IPS-20b (cell line): ENCODE results near the gene NOL9.
A peak's percentile ranks its signal among the peaks of the same experiment; 100 is the strongest.

Experiments used
- H3K27ac ChIP-seq: one replicate; pipeline ENCODE4 v1.5.1; 2013; ENCODE audit warnings: low read length
- H3K27me3 ChIP-seq: 2 replicates; pipeline ENCODE4 v1.6.1; 2013; ENCODE audit warnings: mild to moderate bottlenecking, low read length, inconsistent platforms; ENCODE audit not compliant: insufficient read depth
- H3K36me3 ChIP-seq: 2 replicates; pipeline ENCODE4 v1.6.1; 2013; ENCODE audit warnings: low read depth, mild to moderate bottlenecking, inconsistent platforms, low read length, moderate library complexity; ENCODE audit not compliant: insufficient read depth
- H3K4me1 ChIP-seq: 2 replicates; pipeline ENCODE4 v1.6.1; 2013; ENCODE audit warnings: mild to moderate bottlenecking, control low read depth, inconsistent platforms, low read length, moderate library complexity; ENCODE audit not compliant: insufficient read depth
- H3K4me3 ChIP-seq: 2 replicates; pipeline ENCODE4 v1.5.1; 2013; ENCODE audit warnings: mild to moderate bottlenecking, low read length, inconsistent platforms
- H3K9ac ChIP-seq: 2 replicates; pipeline ENCODE4 v1.6.1; 2013; ENCODE audit warnings: low read depth, mild to moderate bottlenecking, inconsistent platforms, low read length, moderate library complexity
- H3K9me3 ChIP-seq: 2 replicates; pipeline ENCODE4 v1.6.1; 2013; ENCODE audit warnings: mild to moderate bottlenecking, low read depth, low read length, inconsistent platforms; ENCODE audit not compliant: insufficient read depth

Gene NOL9

GRCh38 chr1:6488602-6489382, 65.5 kb downstream of the NOL9 start:
- Histone ChIP-seq H3K27me3 (peaks cover 20% of the 10 kb centered on the region), H3K9me3 (no peaks in the 10 kb centered on the region), H3K36me3 (no peaks in the 10 kb centered on the region), H3K27ac (no peak overlapping the region), H3K9ac (no peak overlapping the region), H3K4me3 (no peak overlapping the region), H3K4me1 (peaks cover 16% of the 10 kb centered on the region; the same call in 1 of the 2 replicates)

GRCh38 chr1:6487804-6488484, 66.4 kb downstream of the NOL9 start:
- Histone ChIP-seq H3K9ac (no peak overlapping the region), H3K4me1 (peaks cover 16% of the 10 kb centered on the region; the same call in 1 of the 2 replicates), H3K27me3 (peaks cover 20% of the 10 kb centered on the region), H3K9me3 (no peaks in the 10 kb centered on the region), H3K4me3 (no peak overlapping the region), H3K27ac (no peak overlapping the region), H3K36me3 (no peaks in the 10 kb centered on the region)

- Histone ChIP-seq H3K27ac (no peak overlapping the region), H3K36me3 (no peaks in the 10 kb centered on the region), H3K9ac (no peak overlapping the region; the same call in 1 of the 2 replicates), H3K27me3 (peaks cover 20% of the 10 kb centered on the region), H3K4me1 (peaks cover 13% of the 10 kb centered on the region; the same call in 1 of the 2 replicates), H3K9me3 (no peaks in the 10 kb centered on the region), H3K4me3 (peak overlapping the region; percentile 68)
Observed at GRCh38 chr1:6486433-6487011, 67.8 kb downstream of the NOL9 start.

GRCh38 chr1:6485168-6486101, 68.9 kb downstream of the NOL9 start:
- no peaks in the 10 kb centered on the region for H3K9me3 ChIP-seq
- peaks cover 20% of the 10 kb centered on the region for H3K27me3 ChIP-seq
- no peaks in the 10 kb centered on the region for H3K36me3 ChIP-seq
- no peak overlapping the region for H3K27ac ChIP-seq
- H3K9ac ChIP-seq, result peak overlapping the region; percentile 73; the same call in 1 of the 2 replicates
- peak overlapping the region; percentile 68 for H3K4me3 ChIP-seq
- peaks cover 6% of the 10 kb centered on the region; the same call in 1 of the 2 replicates for H3K4me1 ChIP-seq

GRCh38 chr1:6484826-6485167, 69.5 kb downstream of the NOL9 start:
- peaks cover 6% of the 10 kb centered on the region; the same call in 1 of the 2 replicates for H3K4me1 ChIP-seq
- H3K36me3 ChIP-seq, result no peaks in the 10 kb centered on the region
- peak overlapping the region; percentile 68 for H3K4me3 ChIP-seq
- H3K27ac ChIP-seq, result no peak overlapping the region
- peaks cover 20% of the 10 kb centered on the region for H3K27me3 ChIP-seq
- H3K9ac ChIP-seq, result peak overlapping the region; percentile 73; the same call in 1 of the 2 replicates
- no peaks in the 10 kb centered on the region for H3K9me3 ChIP-seq

GRCh38 chr1:6483761-6484117, 70.6 kb downstream of the NOL9 start:
- Histone ChIP-seq H3K4me1 (peaks cover 4% of the 10 kb centered on the region; the same call in 1 of the 2 replicates), H3K9me3 (no peaks in the 10 kb centered on the region), H3K4me3 (no peak overlapping the region), H3K27me3 (peaks cover 20% of the 10 kb centered on the region), H3K9ac (no peak overlapping the region), H3K36me3 (no peaks in the 10 kb centered on the region), H3K27ac (no peak overlapping the region)

GRCh38 chr1:6483017-6483760, 71.1 kb downstream of the NOL9 start:
- Histone ChIP-seq H3K36me3 (no peaks in the 10 kb centered on the region), H3K9ac (no peak overlapping the region), H3K27me3 (peaks cover 20% of the 10 kb centered on the region), H3K27ac (no peak overlapping the region), H3K4me3 (no peak overlapping the region), H3K9me3 (no peaks in the 10 kb centered on the region), H3K4me1 (peaks cover 4% of the 10 kb centered on the region; the same call in 1 of the 2 replicates)

GRCh38 chr1:6481820-6482219, 72.5 kb downstream of the NOL9 start:
- no peak overlapping the region for H3K4me3 ChIP-seq
- H3K9me3 ChIP-seq, result no peaks in the 10 kb centered on the region
- no peaks in the 10 kb centered on the region for H3K36me3 ChIP-seq
- H3K4me1 ChIP-seq, result peaks cover 4% of the 10 kb centered on the region; the same call in 1 of the 2 replicates
- H3K9ac ChIP-seq, result no peak overlapping the region
- H3K27me3 ChIP-seq, result peaks cover 20% of the 10 kb centered on the region
- no peak overlapping the region for H3K27ac ChIP-seq

GRCh38 chr1:6477039-6477820, 77.1 kb downstream of the NOL9 start:
- no peak overlapping the region for H3K9ac ChIP-seq
- H3K4me3 ChIP-seq, result no peak overlapping the region
- H3K36me3 ChIP-seq, result peaks cover 7% of the 10 kb centered on the region
- H3K9me3 ChIP-seq, result no peaks in the 10 kb centered on the region
- no peak overlapping the region for H3K27ac ChIP-seq
- no peaks in the 10 kb centered on the region for H3K27me3 ChIP-seq
- peaks cover 2% of the 10 kb centered on the region; the same call in 1 of the 2 replicates for H3K4me1 ChIP-seq

GRCh38 chr1:6476483-6476882, 77.8 kb downstream of the NOL9 start:
- H3K9ac ChIP-seq, result no peak overlapping the region
- peaks cover 2% of the 10 kb centered on the region; the same call in 1 of the 2 replicates for H3K4me1 ChIP-seq
- H3K9me3 ChIP-seq, result no peaks in the 10 kb centered on the region
- H3K36me3 ChIP-seq, result peaks cover 7% of the 10 kb centered on the region
- no peaks in the 10 kb centered on the region for H3K27me3 ChIP-seq
- no peak overlapping the region for H3K4me3 ChIP-seq
- H3K27ac ChIP-seq, result no peak overlapping the region
